GM12892 (cell line): Measurements from ENCODE around the gene AKAP13.
"Not testable (repeated sequence)": the region's sequence is repeated elsewhere in the genome, so short reads cannot be mapped to it uniquely, and the experiment has no call there.

Source experiments
- DNase-seq: peaks from one replicate; pipeline ENCODE4 v3.0.0; 2011; ENCODE audit not compliant: insufficient read length
- FAIRE-seq: peaks from 2 replicates; lab custom pipeline; 2011; peaks lifted over from hg19 to GRCh38; lab: Jason Lieb, UNC
- POLR2A ChIP-seq: IDR thresholded peaks from 2 replicates; pipeline ENCODE4 v1.6.1; 2011; ENCODE audit warnings: low read depth, low read length, control low read depth
- POLR2AphosphoS5 ChIP-seq: IDR thresholded peaks from 2 replicates; pipeline ENCODE4 v1.6.1; 2011; ENCODE audit warnings: low read depth, low read length, control low read depth
- TAF1 ChIP-seq: IDR thresholded peaks from 2 replicates; pipeline ENCODE4 v1.6.1; 2011; ENCODE audit warnings: low read depth, mild to moderate bottlenecking, control low read depth, low read length, borderline replicate concordance

The AKAP13 gene

DNA sequence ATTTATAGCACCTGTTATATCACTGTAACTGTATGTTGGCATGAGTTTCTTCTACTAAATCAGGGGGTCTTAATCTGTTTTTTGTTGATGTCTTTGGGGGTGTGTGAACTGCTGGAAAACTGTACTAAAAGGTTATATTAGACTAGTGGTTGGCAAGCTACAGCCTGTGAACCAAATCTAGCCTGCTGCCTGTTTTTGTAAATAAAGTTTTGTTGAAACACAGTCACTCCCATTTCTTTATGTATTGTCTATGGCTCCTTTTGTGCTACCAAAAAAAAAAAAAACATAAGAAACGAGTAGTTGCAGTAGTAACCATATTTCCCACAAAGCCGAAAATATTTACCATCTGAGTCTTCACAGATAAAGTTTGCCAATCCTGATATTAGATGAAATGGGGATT, 126.7 kb downstream of the AKAP13 start:
- DNase-seq, result no peak
- no peak for TF ChIP-seq POLR2AphosphoS5
- no peak for TF ChIP-seq TAF1
- TF ChIP-seq POLR2A, result no peak
- FAIRE-seq, result no peak

DNA sequence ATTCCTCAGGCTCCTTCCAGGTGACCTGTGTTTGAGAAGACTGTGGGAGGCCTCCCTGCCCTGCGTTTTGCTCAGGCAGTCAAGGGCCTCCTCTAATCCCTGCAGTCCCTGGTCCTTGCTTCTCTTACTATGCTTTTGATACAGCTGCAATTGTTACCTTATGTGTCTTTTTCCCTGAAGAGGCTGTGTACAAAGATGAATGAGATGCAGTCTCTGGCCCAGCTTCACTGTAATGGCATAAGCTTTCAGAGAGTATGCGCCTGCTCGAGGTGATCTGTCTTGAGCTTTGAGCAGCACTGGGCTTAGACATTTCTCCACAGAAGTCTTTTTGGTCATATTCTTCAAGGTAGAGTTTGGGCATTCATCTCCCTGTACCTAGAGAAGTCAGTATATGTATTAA, 129.6 kb downstream of the AKAP13 start:
- TF ChIP-seq TAF1 (no peak), POLR2A (no peak), POLR2AphosphoS5 (no peak)
- DNase-seq, result no peak
- no peak for FAIRE-seq

DNA sequence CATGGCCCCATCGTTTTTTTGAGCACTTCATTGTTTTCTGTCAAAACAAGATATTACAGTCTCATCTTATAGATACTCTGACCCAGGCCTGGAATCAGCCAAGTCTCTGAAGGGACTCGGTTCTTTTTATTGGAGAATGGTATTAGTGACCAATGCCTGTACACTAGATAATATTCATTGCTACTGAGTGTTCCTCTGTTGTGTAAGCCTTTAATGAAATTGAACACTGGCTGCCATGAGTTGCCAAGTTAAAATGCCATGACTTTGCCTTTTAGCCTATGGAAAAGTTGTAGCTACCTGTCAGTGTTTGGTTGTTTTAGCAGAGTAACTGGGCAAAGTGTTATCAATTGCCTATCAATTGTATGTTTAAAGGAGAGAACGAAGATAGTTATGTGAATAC, 134.0 kb downstream of the AKAP13 start:
- no peak for DNase-seq
- TF ChIP-seq POLR2A, result no peak
- TF ChIP-seq POLR2AphosphoS5, result no peak
- no peak for TF ChIP-seq TAF1
- FAIRE-seq, result no peak

DNA sequence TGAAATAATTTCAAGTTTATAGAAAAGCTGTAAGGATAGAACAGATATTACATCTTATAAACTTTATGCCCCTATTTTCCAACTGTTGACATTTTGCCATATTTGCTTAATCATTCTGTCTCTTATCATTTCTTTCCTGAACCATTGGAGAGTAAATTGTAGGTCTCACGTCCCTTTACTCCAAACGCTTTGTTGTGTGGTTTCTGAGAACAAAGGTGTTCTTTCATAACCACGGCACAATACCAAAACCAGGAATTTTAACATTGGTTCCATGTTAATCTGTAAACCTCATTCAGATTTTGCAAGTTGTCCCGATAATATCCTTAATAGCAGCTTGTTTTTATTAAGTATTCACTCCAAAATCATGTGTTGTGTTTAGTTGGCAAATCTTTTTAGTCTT, 134.8 kb downstream of the AKAP13 start:
- DNase-seq (no peak), FAIRE-seq (no peak)
- TF ChIP-seq TAF1 (no peak), POLR2A (no peak), POLR2AphosphoS5 (no peak)

DNA sequence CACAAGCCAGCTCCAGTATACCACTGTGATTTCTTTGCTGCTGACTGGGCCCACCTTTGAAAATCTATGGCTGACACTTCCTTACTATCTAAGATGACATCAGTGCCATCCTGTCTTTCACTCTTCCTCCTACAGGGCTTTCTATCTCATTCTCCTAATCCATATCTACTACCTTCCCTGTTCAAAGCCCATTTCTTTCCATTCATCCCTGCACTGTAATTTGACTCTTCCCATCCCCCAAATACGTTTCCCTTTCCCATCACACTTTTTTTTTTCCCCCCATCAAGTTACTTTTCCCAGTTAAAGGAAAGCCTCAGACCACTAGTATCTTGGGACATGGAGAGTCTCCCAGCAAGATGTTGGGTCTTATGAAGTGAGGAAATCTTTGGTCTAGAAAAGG, 136.7 kb downstream of the AKAP13 start:
- FAIRE-seq (no peak), DNase-seq (no peak)
- TF ChIP-seq POLR2AphosphoS5 (no peak), POLR2A (no peak), TAF1 (no peak)

DNA sequence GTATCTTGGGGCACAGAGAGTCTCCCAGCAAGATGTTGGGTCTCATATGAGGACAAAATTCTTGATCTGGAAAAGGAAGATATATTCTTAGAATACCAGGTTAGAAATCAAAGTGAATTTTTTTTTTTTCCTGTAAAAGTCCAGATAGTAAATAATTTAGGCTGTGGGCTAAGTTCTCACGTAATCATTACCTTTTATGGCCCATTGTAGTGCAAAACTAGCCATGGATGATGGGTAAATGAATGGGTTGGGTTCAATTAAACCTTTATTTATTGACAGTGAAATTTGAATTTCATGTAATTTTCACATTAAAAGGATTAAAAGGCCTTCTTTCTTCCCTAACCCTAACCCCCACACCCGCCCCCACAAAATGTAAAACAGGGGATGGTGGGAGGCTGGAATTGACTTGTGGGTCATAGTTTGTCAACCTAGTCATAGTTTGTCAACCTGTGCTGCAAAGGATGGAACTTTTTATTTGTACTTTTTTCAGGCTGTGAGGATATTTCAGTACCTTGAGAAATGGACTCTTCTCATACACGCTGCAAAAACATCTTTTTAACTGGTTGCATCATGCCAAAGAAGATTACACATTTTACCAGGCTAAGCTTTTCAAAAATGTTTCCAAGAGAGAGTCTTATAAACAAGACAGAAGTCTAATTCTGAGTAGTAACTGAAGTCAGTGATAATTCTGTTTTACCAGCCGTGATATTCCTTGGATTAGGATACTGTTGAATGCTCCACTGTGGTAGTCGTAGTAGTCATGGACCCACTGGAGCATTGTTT, 138.8 kb downstream of the AKAP13 start:
- FAIRE-seq (peak; percentile 46), DNase-seq (no peak)
- no peak for TF ChIP-seq POLR2AphosphoS5
- no peak for TF ChIP-seq TAF1
- no peak for TF ChIP-seq POLR2A

DNA sequence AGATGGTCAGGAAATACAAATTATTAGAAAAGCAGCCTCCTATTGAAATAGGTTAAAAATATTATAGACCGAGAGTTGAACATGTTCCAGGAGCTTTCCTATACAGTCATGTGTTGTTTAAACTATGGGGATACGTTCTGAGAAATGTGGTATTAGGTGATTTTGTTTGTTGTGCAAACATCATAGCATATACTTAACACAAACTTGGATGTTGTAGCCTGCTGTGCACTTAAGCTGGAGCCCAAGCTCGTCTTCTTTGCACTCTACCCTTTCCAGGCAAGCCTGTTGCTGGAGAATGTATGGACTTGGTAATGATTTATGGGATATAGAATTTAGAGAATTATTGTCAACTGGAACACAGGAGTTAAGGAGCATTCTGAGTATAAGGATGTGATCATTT, 140.2 kb downstream of the AKAP13 start:
- peak; percentile 69 for FAIRE-seq
- no peak for DNase-seq
- TF ChIP-seq POLR2AphosphoS5 (no peak), TAF1 (no peak), POLR2A (no peak)

DNA sequence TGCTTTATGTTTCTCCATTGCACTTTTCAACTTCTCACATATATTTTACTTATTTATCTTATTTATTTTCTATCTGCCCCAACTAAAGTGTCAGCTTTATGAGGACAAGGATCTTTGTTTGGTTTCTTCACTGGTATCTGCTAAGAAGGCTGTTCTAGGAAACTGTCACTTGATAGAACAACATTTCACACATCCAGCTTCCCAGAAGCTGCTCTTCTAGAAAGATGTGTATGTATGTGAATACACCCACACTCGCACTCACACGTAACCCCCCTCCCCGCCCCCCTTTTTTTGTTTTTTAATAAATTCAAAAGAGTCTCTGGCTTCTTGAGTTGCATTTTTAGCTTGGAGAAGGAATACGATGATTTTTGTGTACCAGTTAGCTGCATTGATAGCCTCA, 143.1 kb downstream of the AKAP13 start:
- TF ChIP-seq POLR2AphosphoS5, result no peak
- TF ChIP-seq POLR2A, result no peak
- TF ChIP-seq TAF1, result no peak
- no peak for FAIRE-seq

DNA sequence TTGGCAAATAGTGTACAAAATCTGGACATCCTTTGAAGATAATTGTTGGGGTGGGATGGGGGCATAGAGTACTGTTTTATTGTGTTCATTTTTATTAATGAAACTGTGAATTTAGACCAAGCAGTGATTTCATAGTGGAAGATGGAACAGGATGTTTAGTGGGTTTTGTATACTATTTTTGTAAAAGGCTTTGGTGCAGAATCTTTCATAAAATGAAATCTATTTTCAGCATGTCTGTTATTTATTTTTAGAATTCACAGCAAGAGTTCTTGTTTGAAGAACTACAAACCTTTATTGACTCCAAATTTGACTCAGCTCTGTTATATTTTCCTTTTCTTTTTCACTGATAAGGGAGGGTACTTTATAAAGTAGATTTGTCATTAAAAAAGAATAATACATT, 145.4 kb downstream of the AKAP13 start:
- no peak for DNase-seq
- no peak for FAIRE-seq
- no peak for TF ChIP-seq POLR2A
- TF ChIP-seq TAF1, result no peak
- TF ChIP-seq POLR2AphosphoS5, result no peak

More for the DNA sequence above, 143.1 kb downstream of the AKAP13 start:
- no peak for DNase-seq

DNA sequence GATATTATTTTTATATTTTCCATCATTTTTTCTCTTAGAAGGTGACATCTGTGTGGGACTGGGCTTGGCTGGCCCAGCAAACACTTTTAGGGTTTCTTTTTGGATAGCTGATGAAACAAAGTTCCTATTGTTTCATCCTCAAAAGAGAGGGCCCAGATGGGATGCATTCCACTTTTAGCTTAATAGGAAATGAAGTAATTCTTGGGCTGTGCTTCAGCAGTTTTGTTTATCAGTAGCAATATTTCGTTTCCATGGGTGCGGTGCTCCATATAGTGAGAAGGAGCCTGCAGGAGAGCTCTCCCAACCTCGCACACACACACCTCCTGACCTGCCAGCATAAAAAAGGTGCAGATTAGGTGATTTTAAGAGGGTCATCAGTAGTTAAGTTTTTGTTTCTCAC, 147.5 kb downstream of the AKAP13 start:
- DNase-seq (no peak), FAIRE-seq (no peak)
- no peak for TF ChIP-seq TAF1
- TF ChIP-seq POLR2A, result no peak
- no peak for TF ChIP-seq POLR2AphosphoS5

DNA sequence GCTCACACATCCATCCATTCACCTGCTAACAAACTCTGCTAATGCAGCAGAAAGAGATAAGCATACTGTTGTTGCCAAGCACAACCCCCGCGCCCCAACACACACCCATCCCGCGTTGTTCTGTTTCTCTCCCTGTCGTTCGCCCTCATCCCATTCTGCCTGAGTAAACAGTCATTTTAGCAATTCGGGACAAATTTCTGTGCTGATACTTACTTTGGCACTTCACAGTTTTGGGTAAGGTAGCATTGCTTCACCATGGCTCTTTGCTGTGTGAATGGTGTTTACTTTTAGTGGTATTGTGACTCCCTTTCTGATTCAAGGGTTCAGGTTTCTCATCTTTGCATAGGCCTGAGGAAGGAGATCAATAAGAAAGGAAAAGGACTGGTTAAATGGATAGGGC, 149.7 kb downstream of the AKAP13 start:
- DNase-seq (no peak), FAIRE-seq (no peak)
- no peak for TF ChIP-seq POLR2A
- TF ChIP-seq POLR2AphosphoS5, result no peak
- TF ChIP-seq TAF1, result no peak

DNA sequence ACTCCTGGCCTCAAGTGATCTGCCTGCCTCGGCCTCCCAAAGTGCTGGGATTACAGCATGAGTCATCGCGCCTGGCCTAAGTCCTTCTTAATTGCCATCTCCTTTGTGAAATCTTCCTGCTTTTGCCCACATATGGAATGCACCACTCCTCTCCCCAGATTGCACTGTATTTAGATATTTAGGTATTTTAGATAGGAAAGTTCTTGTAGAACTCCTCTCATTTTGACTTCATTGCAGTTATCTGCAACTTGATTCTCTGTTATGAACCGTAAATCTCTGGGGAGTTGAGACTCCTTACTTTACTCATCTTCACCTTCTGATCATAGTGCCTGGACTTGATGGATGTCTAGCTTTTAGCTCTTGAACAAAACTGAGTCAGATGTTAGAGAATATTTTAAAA, 150.7 kb downstream of the AKAP13 start:
- no peak for FAIRE-seq
- TF ChIP-seq POLR2AphosphoS5 (no peak), TAF1 (no peak), POLR2A (no peak)
- no peak for DNase-seq

DNA sequence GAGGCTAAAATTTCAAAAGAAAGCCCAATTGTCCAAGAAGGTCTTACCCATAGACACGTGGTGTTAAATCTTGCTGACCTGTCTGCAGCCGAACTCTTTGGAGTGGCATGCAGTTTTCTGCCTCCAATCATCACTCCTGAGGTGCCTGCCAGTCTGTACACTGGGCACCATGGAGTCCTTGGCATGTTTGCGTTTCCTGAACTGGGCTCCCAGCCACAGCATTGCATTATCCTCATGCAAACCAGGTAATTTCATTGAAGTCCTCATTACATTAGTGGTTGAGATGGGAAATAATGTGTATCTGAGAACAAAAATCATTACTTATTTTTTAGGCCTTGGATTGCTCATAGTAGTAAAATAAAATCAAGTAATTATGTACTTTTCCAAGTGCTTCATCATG, 152.3 kb downstream of the AKAP13 start:
- FAIRE-seq, result no peak
- no peak for DNase-seq
- TF ChIP-seq TAF1 (no peak), POLR2AphosphoS5 (no peak), POLR2A (no peak)

DNA sequence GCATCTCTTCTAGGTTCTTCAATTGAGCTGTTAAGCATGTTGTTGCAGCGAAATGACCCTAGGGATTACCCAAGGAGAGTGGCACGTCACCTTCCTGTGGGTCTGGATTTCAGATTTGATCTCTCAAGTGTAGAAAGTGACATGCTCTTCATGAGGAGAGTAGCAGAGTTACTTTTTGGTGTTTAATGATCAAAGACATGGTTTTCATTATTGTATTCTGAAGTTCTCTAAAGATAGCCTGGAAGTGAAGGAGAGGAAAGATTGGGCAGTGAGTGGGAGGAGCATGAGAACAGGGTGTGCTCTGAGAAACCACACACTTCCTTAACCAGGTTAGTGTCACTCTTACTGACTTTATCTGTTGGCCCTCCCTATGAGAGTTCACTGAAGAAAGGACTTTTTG, 153.6 kb downstream of the AKAP13 start:
- FAIRE-seq (peak; percentile 89), DNase-seq (no peak)
- TF ChIP-seq POLR2AphosphoS5, result no peak
- TF ChIP-seq TAF1, result no peak
- no peak for TF ChIP-seq POLR2A

DNA sequence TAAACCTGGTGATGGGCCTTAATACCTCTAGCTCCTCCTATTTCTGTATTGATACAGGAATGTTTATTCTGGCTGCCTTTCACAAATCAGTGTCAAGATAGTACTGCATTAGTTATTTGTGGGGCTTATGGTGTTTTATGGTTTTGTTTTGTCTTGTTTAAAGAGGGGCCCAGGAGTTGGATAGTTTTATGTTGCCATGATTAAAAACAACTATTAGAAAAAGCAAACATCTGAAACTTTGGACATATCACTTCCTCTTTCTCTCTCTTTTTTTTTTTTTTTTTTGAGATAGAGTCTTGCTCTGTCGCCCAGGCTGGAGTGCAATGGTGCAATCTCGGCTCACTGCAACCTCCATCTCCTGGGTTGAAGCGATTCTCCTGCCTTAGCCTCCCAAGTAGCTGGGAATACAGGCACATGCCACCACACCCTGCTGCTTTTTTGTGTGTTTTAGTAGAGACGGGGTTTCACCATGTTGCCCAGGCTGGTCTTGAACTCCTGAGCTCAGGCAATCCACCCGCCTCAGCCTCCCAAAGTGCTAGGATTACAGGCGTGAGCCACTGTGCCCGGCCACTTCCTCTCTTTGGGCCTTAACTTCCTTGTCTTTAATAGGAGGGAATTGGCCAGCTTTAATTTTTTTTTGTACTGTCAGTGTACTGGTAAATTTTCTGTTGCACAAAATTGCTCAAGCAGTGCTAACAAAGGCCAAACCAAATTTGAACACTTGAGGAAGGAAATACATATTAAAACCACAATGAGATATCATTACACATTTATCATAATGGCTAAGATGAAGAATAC, 155.3 kb downstream of the AKAP13 start:
- not testable (repeated sequence) for DNase-seq, FAIRE-seq
